Transverse colon (tissue), 4 donors: ENCODE data around the gene ZFAND3. TPM values are rescaled to one million over a fixed set of nuclear protein-coding genes. Genes with fewer than 3 reads are reported as not detected.

ENCODE experiments used
- DNase-seq: peaks from one replicate; pipeline ENCODE4 v3.0.0-alpha.2; 2019
- H3K27ac ChIP-seq, 4 donors: fragments of 200-600 bp; sonication (generic); 2 replicates each; pipeline ENCODE4 v1.5.1; 2016 to 2018; ENCODE audit warnings: inconsistent platforms in 4 of 4
- H3K27me3 ChIP-seq: fragments of 200-600 bp; sonication (generic); 2 replicates; pipeline ENCODE4 v1.5.1; 2017; ENCODE audit warnings: inconsistent platforms
- H3K36me3 ChIP-seq, 4 donors: fragments of 200-600 bp; sonication (generic); 2 replicates each; pipeline ENCODE4 v1.5.1; 2017 to 2019; ENCODE audit warnings: inconsistent platforms in 4 of 4
- H3K4me1 ChIP-seq, 4 donors: fragments of 200-600 bp; sonication (generic); 2 replicates each; pipeline ENCODE4 v1.5.1; 2017 to 2020; ENCODE audit warnings: inconsistent platforms in 4 of 4
- H3K4me3 ChIP-seq, 4 donors: fragments of 200-600 bp; sonication (generic); 1 replicate in 1 of 4; 2 replicates in 3 of 4; pipeline versions ENCODE4 v1.5.1 to v1.6.1; 2017 to 2019; ENCODE audit warnings: inconsistent platforms in 4 of 4
- H3K9me3 ChIP-seq, 2 donors: fragments of 200-600 bp; sonication (generic); 2 replicates each; pipeline ENCODE4 v1.5.1; 2017 to 2019; ENCODE audit warnings: inconsistent platforms in 2 of 2
- CTCF ChIP-seq, 5 experiments: fragments of 200-600 bp in 3 of 5; fragments of 450-650 bp in 2 of 5; sonication (generic) in 3 of 5; IDR thresholded peaks; 1 replicate in 2 of 5; 2 replicates in 3 of 5; pipeline ENCODE4 v1.5.1; 2016 to 2017; ENCODE audit warnings: antibody characterized with exemption in 5 of 5, inconsistent platforms in 3 of 5, mild to moderate bottlenecking in 2 of 5, moderate library complexity in 1 of 5
- EP300 ChIP-seq: sonication (generic); formaldehyde crosslinking; IDR thresholded peaks from one replicate; pipeline ENCODE4 v1.6.1; 2017; ENCODE audit warnings: antibody characterized with exemption, low read depth
- POLR2A ChIP-seq: fragments of 450-650 bp; IDR thresholded peaks from one replicate; pipeline ENCODE4 v1.6.1; 2016; ENCODE audit warnings: antibody characterized with exemption, mild to moderate bottlenecking, moderate library complexity
- POLR2AphosphoS5 ChIP-seq, 3 donors: sonication (generic); formaldehyde crosslinking; IDR thresholded peaks; one replicate each; pipeline ENCODE4 v1.6.1; 2016; ENCODE audit warnings: antibody characterized with exemption in 3 of 3
- WGBS, 2 donors: methylation state at CpG; one replicate each; pipeline ENCODE4 v1.1.5; 2018; ENCODE audit warnings: low coverage in 1 of 2; 5-methylcytosine and 5-hydroxymethylcytosine counted together
- in situ Hi-C, 4 donors: fragments of 200-750 bp; cut with MboI; loops; one replicate each; pipeline versions ENCODE4 v1.15.0 to v1.15.1; 2017; ENCODE audit warnings: low sequenced_read_pairs in 3 of 4, low pct_ligation_motif_present in 1 of 4, low pct_unique_long_range_greater_than_20kb in 1 of 4
- intact Hi-C: fragments of 100-400 bp; cut with DNase I; formaldehyde crosslinking; loops from one replicate; pipeline ENCODE4 v1.15.1; 2023; ENCODE audit warnings: low total_unique reads
- total RNA-seq, 4 donors: library from RNA; depleted of rRNA; stranded (reverse); fragments of >200 nt; gene quantifications; one replicate each; pipeline ENCODE4 v1.1.0, GENCODE V29; 2016

The ZFAND3 gene
- total RNA-seq, 4 donors from 2014 or later, result 20.5 to 83.4 (median 36.5) TPM

DNA sequence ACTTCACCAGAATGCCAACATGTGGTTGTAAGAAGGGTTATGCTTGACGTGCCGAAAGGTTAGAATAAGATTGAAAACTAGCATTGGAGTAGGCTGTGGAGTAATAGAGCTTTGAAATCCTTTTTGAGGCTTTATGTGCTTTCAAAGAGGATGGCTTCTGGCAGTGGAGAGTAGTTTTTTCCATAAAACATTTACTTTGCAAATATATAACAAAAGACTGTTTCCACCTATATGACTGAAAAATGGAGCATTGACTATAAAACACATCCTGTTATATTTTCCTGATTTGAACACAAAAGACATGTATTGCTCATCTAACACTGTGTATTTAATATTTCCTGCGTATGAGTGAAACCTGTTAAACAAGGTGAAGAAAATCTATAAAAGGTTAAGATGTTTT, 38.8 kb downstream of the ZFAND3 start:
- no peaks in the 10 kb centered on the region for H3K27me3 ChIP-seq
- no peaks in the 10 kb centered on the region for H3K9me3 ChIP-seq
- 84 to 85% methylated on average over 3 of the region's 3 CpGs for WGBS, 2 donors
- intact Hi-C loops (no loop called here), in situ Hi-C loops (no loop called here)
- DNase-seq, result no peak
- no peaks in the 10 kb centered on the region for H3K36me3 ChIP-seq
- H3K4me1 ChIP-seq, result peaks cover 0 to 6% (median 2%) of the 10 kb centered on the region in 4 donors
- H3K27ac ChIP-seq, result no peak overlapping the region
- H3K4me3 ChIP-seq, result no peak overlapping the region
- TF ChIP-seq POLR2A (no peak), CTCF (IDR thresholded peaks at IDR 0.05) (no peak), EP300 (no peak), POLR2AphosphoS5 (IDR thresholded peaks at IDR 0.05) (no peak)

GRCh38 chr6:37860226-37860839, 40.8 kb downstream of the ZFAND3 start:
- H3K27ac ChIP-seq, result no peak overlapping the region
- H3K36me3 ChIP-seq, result no peaks in the 10 kb centered on the region
- DNase-seq, result no peak
- H3K27me3 ChIP-seq, result no peaks in the 10 kb centered on the region
- intact Hi-C loops (loop anchor here (10.0 kb wide), 1 partner anchor 46 kb away; the partner anchor contains the start of gene ZFAND3), in situ Hi-C loops (no loop called here)
- TF ChIP-seq POLR2AphosphoS5 (IDR thresholded peaks at IDR 0.05), result no peak
- peak; percentile 53 to 59 (median 58) for TF ChIP-seq CTCF (IDR thresholded peaks at IDR 0.05)
- peaks cover 0 to 6% (median 2%) of the 10 kb centered on the region in 4 donors for H3K4me1 ChIP-seq
- no peak overlapping the region for H3K4me3 ChIP-seq
- WGBS, 2 donors, result 58 to 69% methylated on average over 1 of the region's 1 CpG
- no peaks in the 10 kb centered on the region for H3K9me3 ChIP-seq

GRCh38 chr6:37861452-37861851, 41.9 kb downstream of the ZFAND3 start:
- Histone ChIP-seq H3K9me3 (no peaks in the 10 kb centered on the region), H3K4me1 (peaks cover 0 to 10% (median 6%) of the 10 kb centered on the region in 4 donors), H3K4me3 (no peak overlapping the region), H3K36me3 (no peaks in the 10 kb centered on the region), H3K27me3 (no peaks in the 10 kb centered on the region), H3K27ac (no peak overlapping the region)
- WGBS, 2 donors, result 83 to 92% methylated on average over 2 of the region's 2 CpGs
- in situ Hi-C loops (no loop called here), intact Hi-C loops (loop anchor here (10.0 kb wide), 1 partner anchor 47 kb away; the partner anchor contains the start of gene ZFAND3)
- no peak for DNase-seq
- TF ChIP-seq POLR2A (no peak), CTCF (IDR thresholded peaks at IDR 0.05) (no peak), EP300 (no peak), POLR2AphosphoS5 (IDR thresholded peaks at IDR 0.05) (no peak)

DNA sequence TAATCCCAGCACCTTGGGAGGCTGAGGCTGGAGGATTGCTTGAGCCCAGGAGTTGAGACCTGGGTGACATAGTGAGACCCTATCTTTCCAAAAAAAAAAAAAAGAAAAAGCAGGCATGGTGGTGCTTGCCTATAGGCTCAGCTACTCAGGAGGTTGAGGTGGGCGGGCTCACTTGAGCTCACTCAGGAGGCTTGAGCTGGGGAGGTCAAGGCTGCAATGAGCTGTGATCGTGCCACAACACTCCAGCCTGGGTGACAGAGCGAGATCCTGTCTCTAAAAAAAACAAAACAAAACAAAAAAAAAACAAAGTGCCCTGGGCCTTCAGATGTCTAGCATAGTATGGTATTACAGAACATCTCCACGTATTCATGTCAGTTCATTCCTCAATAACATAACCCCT, 42.9 kb downstream of the ZFAND3 start:
- peaks cover 2 to 19% (median 8%) of the 10 kb centered on the region in 4 donors for H3K4me1 ChIP-seq

More for the DNA sequence above, 42.9 kb downstream of the ZFAND3 start:
- Histone ChIP-seq H3K9me3 (no peaks in the 10 kb centered on the region), H3K36me3 (no peaks in the 10 kb centered on the region), H3K4me3 (no peak overlapping the region), H3K27me3 (no peaks in the 10 kb centered on the region), H3K27ac (no peak overlapping the region)
- in situ Hi-C loops, result no loop called here
- DNase-seq, result no peak
- TF ChIP-seq POLR2AphosphoS5 (IDR thresholded peaks at IDR 0.05) (no peak), CTCF (IDR thresholded peaks at IDR 0.05) (no peak), POLR2A (no peak), EP300 (no peak)
- WGBS, 2 donors, result 94% methylated on average over 2 to 4 of the region's 4 CpGs
- intact Hi-C loops, result loop anchor here (10.0 kb wide), 1 partner anchor 48 kb away; the partner anchor contains the start of gene ZFAND3
